ENCODE measurements around the gene PDE7B. TPM values are rescaled to one million over a fixed set of nuclear protein-coding genes. Genes with fewer than 3 reads are reported as not detected.

Gene PDE7B
- total RNA-seq, 1 donor from 2014 or later, result 5.1 TPM

DNA sequence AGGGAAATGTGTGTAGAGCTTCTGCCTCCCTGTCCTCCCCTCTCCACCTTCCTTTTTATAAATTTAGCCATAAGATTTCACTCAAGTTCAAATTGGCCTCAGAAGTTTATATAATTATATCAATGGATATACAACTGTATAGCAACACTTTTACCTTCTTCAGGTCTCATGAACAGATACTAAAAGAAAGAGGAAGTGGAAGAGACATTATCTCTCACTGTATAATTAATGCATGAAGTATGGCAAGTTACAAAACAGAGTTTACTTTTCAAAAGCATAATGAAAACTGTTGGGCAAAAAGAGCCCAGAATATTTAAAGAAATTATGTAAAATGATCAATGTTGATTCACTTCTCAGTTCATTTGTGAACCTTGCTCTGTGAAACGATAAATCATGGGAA is 99.7 kb downstream of the PDE7B start:
- Mint-ChIP-seq H3K27me3 (no peaks in the 10 kb centered on the region), H3K36me3 (no peaks in the 10 kb centered on the region), H3K4me1 (ENCODE audit: unreplicated experiment) (peaks cover 3% of the 10 kb centered on the region), H3K9me3 (no peaks in the 10 kb centered on the region), H3K4me3 (no peak overlapping the region), H3K27ac (no peak overlapping the region)
- TF ChIP-seq, protein P1, sequence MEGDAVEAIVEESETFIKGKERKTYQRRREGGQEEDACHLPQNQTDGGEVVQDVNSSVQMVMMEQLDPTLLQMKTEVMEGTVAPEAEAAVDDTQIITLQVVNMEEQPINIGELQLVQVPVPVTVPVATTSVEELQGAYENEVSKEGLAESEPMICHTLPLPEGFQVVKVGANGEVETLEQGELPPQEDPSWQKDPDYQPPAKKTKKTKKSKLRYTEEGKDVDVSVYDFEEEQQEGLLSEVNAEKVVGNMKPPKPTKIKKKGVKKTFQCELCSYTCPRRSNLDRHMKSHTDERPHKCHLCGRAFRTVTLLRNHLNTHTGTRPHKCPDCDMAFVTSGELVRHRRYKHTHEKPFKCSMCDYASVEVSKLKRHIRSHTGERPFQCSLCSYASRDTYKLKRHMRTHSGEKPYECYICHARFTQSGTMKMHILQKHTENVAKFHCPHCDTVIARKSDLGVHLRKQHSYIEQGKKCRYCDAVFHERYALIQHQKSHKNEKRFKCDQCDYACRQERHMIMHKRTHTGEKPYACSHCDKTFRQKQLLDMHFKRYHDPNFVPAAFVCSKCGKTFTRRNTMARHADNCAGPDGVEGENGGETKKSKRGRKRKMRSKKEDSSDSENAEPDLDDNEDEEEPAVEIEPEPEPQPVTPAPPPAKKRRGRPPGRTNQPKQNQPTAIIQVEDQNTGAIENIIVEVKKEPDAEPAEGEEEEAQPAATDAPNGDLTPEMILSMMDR (conservative IDR thresholded peaks at IDR 0.05), result no peak
- DNase-seq (ENCODE audit: extremely low spot score, unreplicated experiment), result no peak

- no peaks in the 10 kb centered on the region for H3K9me3 Mint-ChIP-seq
- no peak overlapping the region for H3K4me3 Mint-ChIP-seq
- TF ChIP-seq, protein P1 (conservative IDR thresholded peaks at IDR 0.05), result no peak
- DNase-seq (ENCODE audit: extremely low spot score, unreplicated experiment), result no peak
- H3K4me1 Mint-ChIP-seq (ENCODE audit: unreplicated experiment), result no peaks in the 10 kb centered on the region
- H3K36me3 Mint-ChIP-seq, result no peaks in the 10 kb centered on the region
- H3K27ac Mint-ChIP-seq, result no peak overlapping the region
- H3K27me3 Mint-ChIP-seq, result no peaks in the 10 kb centered on the region
Observed at GRCh38 chr6:135953818-135954217, 102.3 kb downstream of the PDE7B start.

DNA sequence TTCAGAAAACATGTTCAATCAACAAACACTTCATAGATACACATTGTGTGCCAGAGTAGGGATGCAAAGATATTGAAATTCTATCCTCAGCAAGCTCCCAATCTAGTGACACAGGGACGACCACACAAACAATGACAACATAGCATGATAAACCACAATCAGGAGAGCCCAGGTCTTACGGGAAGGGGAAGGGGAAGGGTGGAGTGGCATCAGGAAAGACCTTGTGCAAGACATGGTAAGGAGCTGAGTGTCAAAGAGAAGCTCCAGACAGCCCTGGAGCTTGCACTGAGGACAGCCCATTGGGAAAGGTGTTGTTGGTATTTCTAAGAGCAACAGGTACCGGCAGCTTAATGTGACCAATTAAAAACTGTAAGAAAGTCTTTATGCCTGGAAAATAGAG is 103.6 kb downstream of the PDE7B start:
- TF ChIP-seq, protein P1 (conservative IDR thresholded peaks at IDR 0.05), result no peak
- no peaks in the 10 kb centered on the region for H3K4me1 Mint-ChIP-seq (ENCODE audit: unreplicated experiment)
- no peaks in the 10 kb centered on the region for H3K36me3 Mint-ChIP-seq
- no peak overlapping the region for H3K4me3 Mint-ChIP-seq
- no peak overlapping the region for H3K27ac Mint-ChIP-seq
- no peaks in the 10 kb centered on the region for H3K27me3 Mint-ChIP-seq
- no peak for DNase-seq (ENCODE audit: extremely low spot score, unreplicated experiment)
- no peaks in the 10 kb centered on the region for H3K9me3 Mint-ChIP-seq

DNA sequence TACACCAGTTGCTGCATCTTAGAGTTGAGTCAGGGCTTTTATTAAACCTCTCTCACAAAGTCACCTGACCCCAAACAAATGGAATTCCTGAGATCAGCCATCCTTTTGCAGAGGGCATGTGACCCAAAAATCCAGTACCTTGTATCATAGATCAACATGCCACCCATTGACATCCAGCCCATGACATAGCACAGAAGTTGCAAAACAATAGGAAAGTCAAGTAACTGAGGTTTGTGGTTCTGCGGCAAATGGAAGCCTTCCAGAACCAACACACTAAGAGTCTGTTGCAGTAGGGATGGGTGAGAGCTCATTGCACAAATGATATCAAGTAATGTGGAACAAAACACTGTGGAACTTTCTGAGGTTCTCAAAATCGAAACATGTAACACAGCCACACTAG is 111.2 kb downstream of the PDE7B start:
- no peaks in the 10 kb centered on the region for H3K27me3 Mint-ChIP-seq
- no peaks in the 10 kb centered on the region for H3K36me3 Mint-ChIP-seq
- no peak for DNase-seq (ENCODE audit: extremely low spot score, unreplicated experiment)
- H3K4me1 Mint-ChIP-seq (ENCODE audit: unreplicated experiment), result no peaks in the 10 kb centered on the region
- H3K9me3 Mint-ChIP-seq, result no peaks in the 10 kb centered on the region
- no peak overlapping the region for H3K4me3 Mint-ChIP-seq
- TF ChIP-seq, protein P1 (conservative IDR thresholded peaks at IDR 0.05), result no peak
- H3K27ac Mint-ChIP-seq, result no peak overlapping the region

DNA sequence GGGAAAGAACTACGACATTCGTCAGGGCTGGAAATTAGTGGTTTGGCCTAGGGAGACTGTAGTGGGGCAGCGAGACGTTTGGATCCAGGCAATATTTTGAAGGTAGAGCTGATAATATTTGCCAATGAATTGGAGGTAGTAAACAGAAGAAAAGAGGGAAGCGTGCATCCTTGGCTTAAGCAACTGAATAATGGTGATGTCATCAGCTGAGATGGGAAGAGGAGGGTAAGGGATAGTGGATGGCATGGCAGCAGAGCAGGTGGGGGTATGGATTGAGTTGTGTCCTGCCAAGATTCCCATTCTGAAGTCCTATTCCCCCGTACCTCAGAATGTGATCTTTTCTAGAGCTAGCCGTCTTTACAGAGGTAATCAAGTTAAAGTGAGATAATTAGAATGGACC is 119.2 kb downstream of the PDE7B start:
- H3K9me3 Mint-ChIP-seq, result peaks cover 8% of the 10 kb centered on the region
- no peak for DNase-seq (ENCODE audit: extremely low spot score, unreplicated experiment)
- TF ChIP-seq, protein P1 (conservative IDR thresholded peaks at IDR 0.05), result no peak
- H3K4me1 Mint-ChIP-seq (ENCODE audit: unreplicated experiment), result no peaks in the 10 kb centered on the region
- no peak overlapping the region for H3K4me3 Mint-ChIP-seq
- H3K36me3 Mint-ChIP-seq, result no peaks in the 10 kb centered on the region
- no peaks in the 10 kb centered on the region for H3K27me3 Mint-ChIP-seq
- H3K27ac Mint-ChIP-seq, result no peak overlapping the region

- TF ChIP-seq, protein P1 (conservative IDR thresholded peaks at IDR 0.05), result no peak
- no peak overlapping the region for H3K27ac Mint-ChIP-seq
- no peaks in the 10 kb centered on the region for H3K36me3 Mint-ChIP-seq
- no peak for DNase-seq (ENCODE audit: extremely low spot score, unreplicated experiment)
- H3K4me1 Mint-ChIP-seq (ENCODE audit: unreplicated experiment), result no peaks in the 10 kb centered on the region
- H3K27me3 Mint-ChIP-seq, result no peaks in the 10 kb centered on the region
- H3K4me3 Mint-ChIP-seq, result no peak overlapping the region
- peaks cover 8% of the 10 kb centered on the region for H3K9me3 Mint-ChIP-seq
Observed at GRCh38 chr6:135971351-135971750, 119.8 kb downstream of the PDE7B start.
